ENCODE measurements around the gene KCNK2.

The KCNK2 gene

DNA sequence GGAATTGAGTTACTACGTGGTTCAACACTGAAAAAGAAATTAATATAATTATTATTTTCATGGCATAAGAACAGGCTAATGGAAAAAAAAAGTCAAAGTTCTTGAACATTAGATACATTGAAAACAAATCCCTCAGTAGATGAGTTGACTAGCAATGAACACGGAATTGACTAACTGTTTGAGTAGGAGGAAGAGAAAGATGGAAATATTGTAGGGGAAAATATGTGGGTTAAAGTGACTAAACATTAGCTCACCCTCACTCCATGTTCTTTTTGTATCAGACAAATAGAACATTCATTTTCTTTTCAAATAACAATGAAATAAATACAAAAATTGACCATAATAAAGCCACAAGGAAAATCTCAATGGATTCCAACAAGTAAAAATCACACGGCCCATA is 84.3 kb downstream of the KCNK2 start:
- no peaks in the 10 kb centered on the region for H3K27me3 Mint-ChIP-seq
- no peak overlapping the region for H3K4me3 Mint-ChIP-seq
- ATAC-seq: no peak
- no peak overlapping the region for H3K27ac Mint-ChIP-seq
- H3K9me3 Mint-ChIP-seq: peaks cover 0 to 16% of the 10 kb centered on the region in 2 donors
- H3K4me1 Mint-ChIP-seq: no peaks in the 10 kb centered on the region
- DNase-seq: no peak

DNA sequence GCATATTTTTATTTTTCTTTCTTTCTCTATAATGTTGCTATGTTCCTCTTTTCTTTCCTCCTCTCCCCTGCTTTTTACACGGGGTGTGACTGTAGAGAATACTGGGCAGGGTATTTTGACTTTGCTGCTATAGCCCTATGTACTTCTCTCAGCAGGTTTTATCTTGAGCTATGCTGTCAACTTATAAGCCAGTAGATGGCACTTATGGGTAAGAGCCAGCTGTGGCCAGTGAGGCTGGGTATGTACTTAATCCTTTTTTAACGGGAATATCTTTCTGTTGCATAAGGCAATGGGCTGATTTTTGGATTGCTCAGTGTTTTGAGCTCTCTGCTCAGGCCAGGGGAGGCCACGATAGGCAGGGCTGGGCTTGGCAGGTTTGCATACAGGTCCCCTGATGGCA is 99.0 kb downstream of the KCNK2 start:
- no peak for DNase-seq
- Mint-ChIP-seq H3K4me3 (no peak overlapping the region), H3K27me3 (no peaks in the 10 kb centered on the region), H3K27ac (no peak overlapping the region), H3K4me1 (no peaks in the 10 kb centered on the region), H3K9me3 (peaks cover 19 to 43% of the 10 kb centered on the region in 2 donors)
- ATAC-seq: no peak

DNA sequence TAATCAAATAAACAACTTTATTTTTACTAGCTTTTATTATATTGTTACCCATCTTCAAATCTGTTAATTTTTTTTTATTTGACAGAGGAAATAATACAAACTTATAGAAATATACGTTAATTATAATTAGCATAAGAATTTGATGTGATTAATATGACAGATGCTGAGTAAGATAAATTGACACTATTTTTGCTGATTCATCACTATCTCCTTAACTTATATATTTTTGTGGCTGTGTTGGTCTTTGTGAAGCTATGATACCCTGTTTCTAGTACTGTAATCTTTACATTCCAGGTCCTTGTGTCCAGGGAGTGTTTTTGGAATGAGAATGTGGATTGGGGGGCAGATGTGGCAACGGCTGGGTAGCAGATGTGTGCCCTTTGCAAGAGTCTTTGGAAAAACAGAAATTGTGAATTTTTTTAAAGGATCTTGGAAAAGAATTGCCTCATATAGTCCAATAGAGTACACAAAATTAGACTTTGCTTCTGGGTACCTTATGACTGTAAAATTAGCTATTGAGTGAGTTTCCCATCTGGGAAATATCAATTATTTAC is 102.6 kb downstream of the KCNK2 start:
- no peak for ATAC-seq
- no peak for DNase-seq
- Mint-ChIP-seq H3K4me3 (no peak overlapping the region), H3K27me3 (no peaks in the 10 kb centered on the region), H3K4me1 (no peaks in the 10 kb centered on the region), H3K9me3 (peaks cover 10 to 27% of the 10 kb centered on the region in 2 donors), H3K27ac (no peak overlapping the region)

DNA sequence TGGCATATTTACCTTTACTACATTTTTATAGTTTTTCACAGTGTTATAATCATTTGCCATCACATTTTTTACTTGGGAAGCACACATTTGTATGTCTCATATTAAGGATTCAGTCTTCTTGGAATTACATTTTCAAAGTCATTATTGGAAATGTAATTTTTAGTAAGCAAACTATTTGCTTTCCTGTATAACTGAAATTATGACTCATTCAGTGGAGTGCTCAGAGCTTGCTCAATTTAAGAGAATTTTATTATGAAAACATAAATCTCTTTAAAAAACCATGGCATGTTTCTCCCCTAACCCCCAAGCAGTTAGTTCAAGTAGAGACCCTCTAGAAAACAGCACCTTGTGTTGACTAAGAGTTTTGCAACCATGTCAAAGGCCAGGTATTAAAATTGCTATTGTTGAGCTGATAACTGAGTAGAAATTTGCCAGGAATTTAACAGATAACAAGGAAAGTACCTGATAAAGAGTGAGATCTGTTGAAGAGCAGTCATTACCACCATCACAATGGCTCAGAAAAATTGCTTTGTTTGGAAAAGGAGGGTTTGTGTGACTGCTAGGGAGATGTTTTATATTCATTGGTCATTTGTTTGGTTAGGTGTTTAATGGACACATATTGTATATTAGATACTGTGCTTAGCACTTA is 105.9 kb downstream of the KCNK2 start:
- Mint-ChIP-seq H3K4me1 (no peaks in the 10 kb centered on the region), H3K4me3 (no peak overlapping the region), H3K27ac (no peak overlapping the region), H3K9me3 (no peaks in the 10 kb centered on the region), H3K27me3 (no peaks in the 10 kb centered on the region)
- no peak for ATAC-seq
- no peak for DNase-seq

DNA sequence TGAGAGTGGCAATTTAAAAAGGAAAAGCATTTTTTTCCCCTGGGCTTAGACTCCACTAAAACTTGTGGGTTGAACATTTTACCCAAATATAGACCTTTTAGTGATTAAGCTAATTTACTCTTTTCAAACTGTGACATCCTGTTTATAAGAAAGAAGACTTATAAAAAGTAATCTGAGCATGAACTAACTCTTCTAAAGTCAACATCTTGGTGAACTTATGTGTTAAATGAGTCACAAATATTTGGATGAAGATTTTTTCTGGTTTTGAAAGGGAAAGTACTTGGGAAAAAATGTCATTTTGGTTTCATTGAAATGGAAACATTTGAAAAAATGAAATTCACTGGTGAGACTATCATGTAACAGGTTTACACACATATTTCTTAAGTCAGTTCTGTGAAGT is 109.8 kb downstream of the KCNK2 start:
- H3K27ac Mint-ChIP-seq: no peak overlapping the region
- no peaks in the 10 kb centered on the region for H3K9me3 Mint-ChIP-seq
- H3K4me3 Mint-ChIP-seq: no peak overlapping the region
- no peaks in the 10 kb centered on the region for H3K4me1 Mint-ChIP-seq
- ATAC-seq: no peak
- no peaks in the 10 kb centered on the region for H3K27me3 Mint-ChIP-seq
- DNase-seq: no peak

DNA sequence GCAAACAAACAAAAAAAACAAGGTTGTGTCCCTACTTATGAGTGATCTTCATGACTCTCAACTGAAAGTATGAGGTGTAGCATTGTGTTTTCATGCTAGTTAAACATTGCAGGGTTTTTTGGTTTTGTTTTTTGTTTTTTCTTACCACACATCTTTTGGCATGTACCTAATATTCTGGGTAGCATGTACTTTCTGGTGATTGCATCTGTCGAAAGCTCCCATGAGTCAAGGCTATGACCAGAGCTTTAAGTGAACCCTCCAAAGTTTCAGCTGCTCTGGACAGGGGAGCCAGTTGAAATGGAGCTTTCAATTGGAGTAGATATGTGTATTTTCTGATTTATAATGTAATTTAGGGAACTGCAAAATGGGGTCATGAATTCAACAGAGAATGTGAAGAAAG is 115.5 kb downstream of the KCNK2 start:
- H3K27ac Mint-ChIP-seq: no peak overlapping the region
- no peaks in the 10 kb centered on the region for H3K9me3 Mint-ChIP-seq
- DNase-seq (no peak), ATAC-seq (no peak)
- no peaks in the 10 kb centered on the region for H3K4me1 Mint-ChIP-seq
- no peak overlapping the region for H3K4me3 Mint-ChIP-seq
- H3K27me3 Mint-ChIP-seq: no peaks in the 10 kb centered on the region

DNA sequence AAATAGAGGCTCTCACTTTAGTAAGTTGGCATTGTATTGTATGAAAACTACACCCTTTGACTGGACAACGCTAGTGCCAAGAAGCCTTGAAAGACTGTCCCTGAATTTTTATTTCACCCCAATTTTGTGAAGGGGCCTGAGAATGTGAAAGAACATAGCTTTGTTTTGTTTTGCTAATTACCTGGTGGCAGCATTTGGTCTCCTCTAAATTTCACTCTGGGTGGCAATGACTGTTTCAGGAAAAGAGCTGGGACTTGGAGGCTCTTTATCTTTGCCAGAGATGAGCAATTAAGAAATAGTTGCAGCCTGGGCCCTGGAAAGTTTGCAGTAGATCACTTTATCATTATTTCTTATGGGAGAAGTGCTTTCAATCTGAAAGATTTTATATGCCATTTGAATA is 117.6 kb downstream of the KCNK2 start:
- no peak for DNase-seq
- Mint-ChIP-seq H3K27me3 (no peaks in the 10 kb centered on the region), H3K9me3 (no peaks in the 10 kb centered on the region), H3K27ac (no peak overlapping the region), H3K4me1 (no peaks in the 10 kb centered on the region), H3K4me3 (no peak overlapping the region)
- ATAC-seq: no peak

DNA sequence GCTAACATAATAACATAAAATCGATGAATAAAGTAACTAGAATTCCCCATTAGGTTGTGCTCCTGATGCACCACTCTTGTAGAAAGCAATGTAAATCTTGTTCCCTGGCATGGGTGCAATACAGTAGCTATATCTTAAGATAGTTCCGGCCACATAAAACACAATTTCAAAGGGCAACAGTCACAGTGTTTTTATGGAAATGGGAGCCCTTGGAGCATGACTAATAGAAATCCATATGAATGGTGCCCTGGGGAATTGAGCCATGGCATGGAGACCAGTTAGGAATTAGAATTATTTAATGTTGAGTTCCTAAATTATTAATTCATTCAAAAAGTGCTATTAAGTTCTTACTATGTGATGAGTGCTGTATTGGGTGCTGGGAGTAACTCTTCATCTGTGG is 118.7 kb downstream of the KCNK2 start:
- H3K27me3 Mint-ChIP-seq: no peaks in the 10 kb centered on the region
- no peak overlapping the region for H3K4me3 Mint-ChIP-seq
- no peak overlapping the region for H3K27ac Mint-ChIP-seq
- H3K4me1 Mint-ChIP-seq: no peaks in the 10 kb centered on the region
- H3K9me3 Mint-ChIP-seq: no peaks in the 10 kb centered on the region
- no peak for DNase-seq
- no peak for ATAC-seq

DNA sequence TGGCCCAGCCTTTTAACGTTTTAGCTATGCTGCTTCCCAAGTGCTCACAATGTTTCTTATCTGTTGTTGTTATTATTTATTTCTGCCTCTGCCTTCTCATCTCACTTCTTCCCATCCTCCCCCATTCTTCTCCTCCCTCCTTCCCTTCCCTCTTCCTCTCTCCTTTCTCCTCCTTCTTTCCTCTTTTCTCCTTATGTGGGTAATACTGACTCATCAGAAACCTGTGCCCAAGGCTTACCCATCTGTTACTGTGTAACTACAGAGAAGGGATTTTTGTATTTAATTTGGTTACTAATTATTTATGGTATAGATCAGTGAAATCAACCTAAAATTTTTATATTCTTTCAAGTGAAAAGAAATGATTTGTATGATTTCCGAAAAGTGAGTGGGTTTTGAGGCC is 120.3 kb downstream of the KCNK2 start:
- DNase-seq (no peak), ATAC-seq (no peak)
- Mint-ChIP-seq H3K27ac (no peak overlapping the region), H3K9me3 (no peaks in the 10 kb centered on the region), H3K4me1 (no peaks in the 10 kb centered on the region), H3K27me3 (peaks cover 6% of the 10 kb centered on the region), H3K4me3 (no peak overlapping the region)

DNA sequence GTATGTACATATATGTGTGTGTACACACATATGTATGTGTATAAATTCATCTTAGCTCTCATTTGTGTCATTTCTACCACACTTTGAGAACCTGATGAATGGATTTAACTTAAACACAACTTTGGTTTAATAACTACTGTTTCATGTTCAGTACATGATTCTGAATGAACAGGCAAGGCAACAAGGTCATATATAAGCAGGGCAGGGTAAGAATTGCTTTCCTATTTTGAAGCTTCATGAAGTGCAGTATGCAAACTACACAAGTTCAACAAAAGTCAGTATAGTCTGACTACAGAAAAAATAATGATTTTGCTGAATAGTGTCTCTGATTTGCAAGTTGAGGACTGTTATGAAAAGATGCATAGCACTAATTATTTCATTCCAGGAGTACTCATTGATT is 127.6 kb downstream of the KCNK2 start:
- ATAC-seq: no peak
- Mint-ChIP-seq H3K4me1 (no peaks in the 10 kb centered on the region), H3K27ac (no peak overlapping the region), H3K27me3 (peaks cover 6% of the 10 kb centered on the region), H3K4me3 (no peak overlapping the region), H3K9me3 (no peaks in the 10 kb centered on the region)
- DNase-seq: no peak

DNA sequence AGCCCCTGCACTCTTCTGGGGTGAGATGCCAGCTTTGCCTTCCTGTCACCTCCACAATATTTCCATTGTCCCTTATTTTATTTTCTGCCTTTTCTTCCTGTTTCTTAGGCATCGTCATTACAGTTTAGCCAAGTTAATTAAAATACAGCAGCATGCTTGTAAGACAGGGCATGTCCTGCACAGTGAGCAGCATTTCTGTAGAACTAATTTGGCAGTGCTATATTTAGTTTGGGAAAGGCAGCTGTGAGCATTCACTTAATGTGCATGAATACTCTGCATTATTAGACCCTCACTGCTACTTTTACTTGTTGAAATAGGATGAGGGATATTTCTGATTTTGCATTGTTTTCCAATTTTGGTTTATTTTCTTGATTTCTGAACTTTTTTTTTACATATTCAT is 133.3 kb downstream of the KCNK2 start:
- Mint-ChIP-seq H3K9me3 (no peaks in the 10 kb centered on the region), H3K27me3 (no peaks in the 10 kb centered on the region), H3K4me3 (no peak overlapping the region), H3K27ac (no peak overlapping the region), H3K4me1 (no peaks in the 10 kb centered on the region)
- DNase-seq (no peak), ATAC-seq (no peak)

DNA sequence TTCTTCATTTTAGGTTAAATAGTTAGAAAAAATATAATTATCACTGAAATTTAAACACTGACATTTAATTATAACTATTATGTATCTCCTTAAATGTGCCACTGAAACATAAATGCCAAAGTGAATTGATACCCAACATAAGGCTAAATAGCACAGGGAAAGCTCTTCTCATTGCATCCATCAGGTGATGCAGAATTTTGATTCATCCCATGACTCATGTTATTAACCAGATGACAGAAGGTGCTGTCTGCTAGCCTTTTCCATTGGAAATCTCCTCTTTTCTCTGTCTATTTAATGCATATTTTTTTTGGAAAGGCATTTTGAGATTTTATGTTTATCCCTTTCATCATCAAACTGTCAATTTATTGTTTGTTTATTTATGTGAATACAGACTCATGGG is 136.8 kb downstream of the KCNK2 start:
- no peaks in the 10 kb centered on the region for H3K27me3 Mint-ChIP-seq
- ATAC-seq: no peak
- no peak overlapping the region for H3K4me3 Mint-ChIP-seq
- DNase-seq: no peak
- no peaks in the 10 kb centered on the region for H3K4me1 Mint-ChIP-seq
- no peak overlapping the region for H3K27ac Mint-ChIP-seq
- no peaks in the 10 kb centered on the region for H3K9me3 Mint-ChIP-seq

DNA sequence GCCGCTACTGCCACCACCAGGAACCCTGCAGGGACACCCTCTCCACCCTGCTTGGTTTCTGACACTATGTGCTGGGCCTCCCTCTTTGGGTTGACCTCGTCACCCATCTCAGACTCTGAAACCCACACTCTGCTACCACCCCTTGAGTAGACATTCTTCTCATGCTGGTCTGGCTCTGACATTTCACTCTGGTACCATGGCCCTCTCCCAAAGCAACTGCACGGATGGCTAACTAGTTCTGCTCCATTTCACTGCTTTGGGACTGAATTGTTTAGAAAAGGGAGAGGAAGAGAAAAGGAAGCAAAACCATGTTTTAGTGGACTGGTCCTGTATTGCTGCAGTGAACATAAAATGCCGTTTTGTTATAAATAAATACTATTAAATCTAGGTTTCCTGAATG is 137.8 kb downstream of the KCNK2 start:
- H3K4me3 Mint-ChIP-seq: no peak overlapping the region
- no peaks in the 10 kb centered on the region for H3K4me1 Mint-ChIP-seq
- no peaks in the 10 kb centered on the region for H3K9me3 Mint-ChIP-seq
- H3K27ac Mint-ChIP-seq: no peak overlapping the region
- ATAC-seq (no peak), DNase-seq (no peak)
- H3K27me3 Mint-ChIP-seq: no peaks in the 10 kb centered on the region

DNA sequence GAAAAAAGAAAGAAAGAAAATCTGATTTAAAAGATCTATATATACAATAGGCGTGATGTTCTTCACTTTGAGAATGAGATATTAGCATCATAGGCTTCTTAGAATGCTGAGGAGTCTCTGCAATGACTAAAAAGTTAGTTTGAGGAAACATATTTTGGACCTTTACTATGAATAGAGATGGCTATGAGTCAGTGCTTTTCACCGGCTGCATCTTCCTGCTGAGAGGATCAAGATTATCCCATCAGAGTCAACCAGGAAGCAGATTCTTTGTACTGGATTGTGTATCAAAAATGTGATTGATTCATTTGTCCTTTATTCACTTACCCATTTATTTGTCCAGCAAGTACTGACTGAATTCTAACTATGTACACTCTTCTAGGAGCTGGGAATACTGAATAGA is 144.2 kb downstream of the KCNK2 start:
- H3K4me1 Mint-ChIP-seq: no peaks in the 10 kb centered on the region
- no peaks in the 10 kb centered on the region for H3K27me3 Mint-ChIP-seq
- H3K4me3 Mint-ChIP-seq: no peak overlapping the region
- no peak overlapping the region for H3K27ac Mint-ChIP-seq
- H3K9me3 Mint-ChIP-seq: no peaks in the 10 kb centered on the region
- ATAC-seq: no peak
- DNase-seq: no peak

DNA sequence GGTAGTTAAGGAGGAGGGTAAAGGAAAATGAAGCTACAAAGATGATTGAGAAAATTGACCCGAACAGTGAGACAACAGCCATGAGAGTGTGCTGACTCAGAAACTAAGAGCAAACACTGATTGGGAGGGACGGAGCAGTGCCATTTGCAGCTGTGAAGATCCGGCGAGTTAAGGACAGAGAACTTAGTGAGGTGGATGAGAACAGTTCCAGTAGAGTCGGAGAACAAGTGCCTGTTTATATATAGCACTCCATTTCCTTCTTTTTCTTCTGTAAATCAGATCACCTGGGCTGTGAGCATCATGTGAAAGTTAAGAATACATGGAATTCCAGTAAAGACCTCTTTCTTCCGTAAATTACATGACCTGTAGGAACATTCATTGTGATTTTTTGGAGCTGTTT is 145.7 kb downstream of the KCNK2 start:
- DNase-seq (no peak), ATAC-seq (no peak)
- no peak overlapping the region for H3K27ac Mint-ChIP-seq
- H3K9me3 Mint-ChIP-seq: no peaks in the 10 kb centered on the region
- no peak overlapping the region for H3K4me3 Mint-ChIP-seq
- no peaks in the 10 kb centered on the region for H3K27me3 Mint-ChIP-seq
- H3K4me1 Mint-ChIP-seq: no peaks in the 10 kb centered on the region

DNA sequence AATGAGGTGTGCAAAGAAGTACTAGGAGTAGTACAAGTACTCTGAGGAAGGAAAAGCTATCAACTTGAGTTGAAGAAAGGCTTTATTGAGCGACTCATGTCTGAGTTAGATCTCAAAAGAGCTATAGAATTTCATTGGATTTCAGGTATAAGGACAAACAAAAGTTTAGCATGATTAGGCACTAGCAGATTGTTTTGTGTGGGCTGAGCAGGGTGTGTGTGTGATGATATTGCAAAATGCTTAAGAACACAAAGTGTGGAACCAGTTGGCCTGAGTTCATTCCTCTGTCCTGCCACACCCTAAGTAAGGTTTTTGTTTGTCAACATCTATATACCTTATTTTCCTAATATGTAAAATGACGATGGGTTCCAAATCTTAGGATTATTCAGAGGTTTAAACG is 158.9 kb downstream of the KCNK2 start:
- H3K27ac Mint-ChIP-seq: no peak overlapping the region
- DNase-seq: no peak
- H3K4me1 Mint-ChIP-seq: no peaks in the 10 kb centered on the region
- ATAC-seq: no peak
- H3K27me3 Mint-ChIP-seq: no peaks in the 10 kb centered on the region
- H3K9me3 Mint-ChIP-seq: no peaks in the 10 kb centered on the region
- no peak overlapping the region for H3K4me3 Mint-ChIP-seq

DNA sequence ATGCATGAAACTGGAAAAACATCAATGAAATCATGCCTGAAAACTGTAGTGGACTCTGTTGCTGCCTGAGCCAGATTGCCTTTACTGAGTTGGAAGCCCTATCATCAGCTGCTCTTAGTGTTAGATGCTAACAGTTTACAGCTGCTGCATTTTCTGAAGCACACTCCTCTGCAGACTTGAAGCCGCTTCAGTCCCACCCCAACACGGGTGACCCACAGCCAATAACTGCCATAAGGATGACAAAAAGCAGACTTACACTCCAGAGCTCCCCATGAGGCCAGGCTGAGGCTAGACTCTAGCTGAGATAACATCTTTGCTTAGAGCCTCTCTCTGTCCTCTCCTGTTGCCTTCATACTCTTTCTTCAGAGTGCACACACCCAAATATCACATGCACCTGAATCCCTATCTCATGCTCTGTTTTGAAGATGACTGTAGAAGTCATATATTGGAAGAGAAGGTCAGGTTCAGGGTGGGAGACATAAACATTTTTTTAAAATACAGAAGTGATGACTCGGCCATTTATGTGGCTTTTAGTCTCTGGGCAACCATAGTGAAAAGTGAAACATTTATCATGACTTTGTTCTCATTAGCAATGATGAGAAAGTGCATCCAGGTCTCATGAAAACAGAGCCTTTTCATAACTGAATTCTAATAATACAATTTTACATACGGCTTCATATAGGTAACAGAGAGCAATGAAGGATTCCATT is 161.0 kb downstream of the KCNK2 start:
- no peaks in the 10 kb centered on the region for H3K27me3 Mint-ChIP-seq

More for the DNA sequence above, 161.0 kb downstream of the KCNK2 start:
- DNase-seq (no peak), ATAC-seq (no peak)
- no peak overlapping the region for H3K27ac Mint-ChIP-seq
- no peak overlapping the region for H3K4me3 Mint-ChIP-seq
- no peaks in the 10 kb centered on the region for H3K9me3 Mint-ChIP-seq
- H3K4me1 Mint-ChIP-seq: no peaks in the 10 kb centered on the region

All from stimulated activated naive CD8-positive, alpha-beta T cell treated with anti-CD3 and anti-CD28 coated beads, Interleukin-15, amount 100 ng/mL, for 72 hours (primary cell).